Gastrocnemius medialis (tissue), 4 donors: ENCODE data around the gene TPCN1. TPM values are rescaled to one million over a fixed set of nuclear protein-coding genes. Genes with fewer than 3 reads are reported as not detected.
"Not testable (repeated sequence)": the region's sequence is repeated elsewhere in the genome, so short reads cannot be mapped to it uniquely, and the experiment has no call there.

Experiments
- ATAC-seq, 2 donors: fragments of 150-250 bp; one replicate each; pipeline ENCODE4 v1.9.1; 2016
- DNase-seq, 2 donors: peaks; one replicate each; pipeline ENCODE4 v3.0.0-alpha.2; 2019
- H3K27ac ChIP-seq, 4 donors: fragments of 200-600 bp; sonication (generic); 1 replicate in 1 of 4; 2 replicates in 3 of 4; pipeline ENCODE4 v1.5.1; 2016 to 2018; ENCODE audit warnings: mild to moderate bottlenecking in 2 of 4, moderate library complexity in 1 of 4
- H3K27me3 ChIP-seq, 3 donors: fragments of 200-600 bp; sonication (generic) in 2 of 3; 1 replicate in 1 of 3; 2 replicates in 2 of 3; pipeline versions ENCODE4 v1.5.1 to v1.6.0; 2016 to 2019; ENCODE audit warnings: mild to moderate bottlenecking in 1 of 3, moderate library complexity in 1 of 3
- H3K36me3 ChIP-seq, 2 donors: fragments of 200-600 bp; sonication (generic) in 1 of 2; one replicate each; pipeline ENCODE4 v1.5.1; 2017 to 2018
- H3K4me1 ChIP-seq, 2 donors: fragments of 200-600 bp; sonication (generic) in 1 of 2; one replicate each; pipeline ENCODE4 v1.5.1; 2016 to 2017; ENCODE audit warnings: mild to moderate bottlenecking in 2 of 2
- H3K4me3 ChIP-seq, 4 donors: fragments of 200-600 bp; sonication (generic) in 3 of 4; 1 replicate in 1 of 4; 2 replicates in 3 of 4; pipeline ENCODE4 v1.5.1; 2016 to 2019; ENCODE audit warnings: mild to moderate bottlenecking in 2 of 4
- H3K9me3 ChIP-seq, 3 donors: fragments of 200-600 bp; sonication (generic) in 2 of 3; 1 replicate in 1 of 3; 2 replicates in 2 of 3; pipeline ENCODE4 v1.5.1; 2016 to 2019
- CTCF ChIP-seq, 5 experiments: fragments of 450-650 bp in 3 of 5; fragments of 200-600 bp in 2 of 5; sonication (generic) in 2 of 5; IDR thresholded peaks in 4 of 5; conservative IDR thresholded peaks in 1 of 5; 1 replicate in 4 of 5; 2 replicates in 1 of 5; pipeline ENCODE4 v1.5.1; 2016 to 2019; ENCODE audit warnings: antibody characterized with exemption in 5 of 5, mild to moderate bottlenecking in 3 of 5, moderate library complexity in 3 of 5
- POLR2A ChIP-seq, 2 donors: fragments of 450-650 bp; IDR thresholded peaks; one replicate each; pipeline ENCODE4 v1.6.1; 2017; ENCODE audit warnings: antibody characterized with exemption in 2 of 2, mild to moderate bottlenecking in 2 of 2, moderate library complexity in 2 of 2
- in situ Hi-C, 4 donors: fragments of 200-750 bp; cut with MboI; loops; one replicate each; pipeline versions ENCODE4 v1.15.0 to v1.8.0; 2017; ENCODE audit warnings: low sequenced_read_pairs in 4 of 4
- intact Hi-C: fragments of 100-400 bp; cut with DNase I; formaldehyde crosslinking; loops from one replicate; pipeline ENCODE4 v1.15.1; 2023; ENCODE audit warnings: low total_unique reads
- total RNA-seq, 4 donors: library from RNA; depleted of rRNA; stranded (reverse); fragments of >200 nt; gene quantifications; one replicate each; pipeline versions ENCODE4 v1.1.0 to v1.2.3, GENCODE V29; 2016

The TPCN1 gene
- total RNA-seq, 4 donors from 2014 or later, result 21.4 to 27.0 (median 25.4) TPM

- no peak for TF ChIP-seq POLR2A (IDR thresholded peaks at IDR 0.05)
- TF ChIP-seq CTCF (IDR thresholded peaks at IDR 0.05 in 4 of 5, conservative IDR thresholded peaks at IDR 0.05 in 1 of 5), result no peak
- in situ Hi-C loops, result no loop called here
- no peaks in the 10 kb centered on the region for H3K9me3 ChIP-seq
- no peaks in the 10 kb centered on the region for H3K27me3 ChIP-seq
- peaks cover 14 to 15% of the 10 kb centered on the region in 2 donors for H3K4me1 ChIP-seq
- no peaks in the 10 kb centered on the region for H3K36me3 ChIP-seq
- no peak for DNase-seq
- H3K27ac ChIP-seq, result no peak overlapping the region
- ATAC-seq, result no peak
- intact Hi-C loops, result no loop called here
- no peak overlapping the region for H3K4me3 ChIP-seq
Observed at GRCh38 chr12:113202300-113203075, 18.8 kb upstream of the TPCN1 start.

GRCh38 chr12:113203852-113204760 is 17.2 kb upstream of the TPCN1 start:
- TF ChIP-seq CTCF (IDR thresholded peaks at IDR 0.05 in 4 of 5, conservative IDR thresholded peaks at IDR 0.05 in 1 of 5), result no peak
- no peak for TF ChIP-seq POLR2A (IDR thresholded peaks at IDR 0.05)
- no peak for ATAC-seq
- Histone ChIP-seq H3K27ac (peak overlapping the region; percentile 30 to 82 (median 68)), H3K4me3 (no peak overlapping the region), H3K4me1 (peaks cover 14 to 15% of the 10 kb centered on the region in 2 donors), H3K27me3 (no peaks in the 10 kb centered on the region), H3K9me3 (no peaks in the 10 kb centered on the region), H3K36me3 (no peaks in the 10 kb centered on the region)
- in situ Hi-C loops, result no loop called here
- intact Hi-C loops, result no loop called here
- no peak for DNase-seq

- H3K36me3 ChIP-seq, result no peaks in the 10 kb centered on the region
- in situ Hi-C loops (no loop called here), intact Hi-C loops (no loop called here)
- peak overlapping the region; percentile 30 to 82 (median 68) for H3K27ac ChIP-seq
- H3K4me1 ChIP-seq, result peaks cover 14 to 15% of the 10 kb centered on the region in 2 donors
- no peaks in the 10 kb centered on the region for H3K9me3 ChIP-seq
- H3K27me3 ChIP-seq, result no peaks in the 10 kb centered on the region
- no peak for TF ChIP-seq CTCF (IDR thresholded peaks at IDR 0.05 in 4 of 5, conservative IDR thresholded peaks at IDR 0.05 in 1 of 5)
- no peak for TF ChIP-seq POLR2A (IDR thresholded peaks at IDR 0.05)
- ATAC-seq (peak; percentile 76 to 87), DNase-seq (no peak)
- no peak overlapping the region for H3K4me3 ChIP-seq
Observed at GRCh38 chr12:113204804-113205203, 16.5 kb upstream of the TPCN1 start.

GRCh38 chr12:113206802-113207201 is 14.5 kb upstream of the TPCN1 start:
- H3K36me3 ChIP-seq, ATAC-seq, in situ Hi-C loops, DNase-seq, intact Hi-C loops, H3K27ac ChIP-seq, H3K9me3 ChIP-seq, H3K4me3 ChIP-seq, H3K27me3 ChIP-seq: not testable (repeated sequence)
- peaks cover 14 to 15% of the 10 kb centered on the region in 2 donors for H3K4me1 ChIP-seq

GRCh38 chr12:113207613-113208040 is 13.6 kb upstream of the TPCN1 start:
- H3K27me3 ChIP-seq, result no peaks in the 10 kb centered on the region
- DNase-seq (no peak), ATAC-seq (no peak)
- H3K27ac ChIP-seq, result peak overlapping the region in 1 of 4 donors; percentile 38
- no peaks in the 10 kb centered on the region for H3K9me3 ChIP-seq
- intact Hi-C loops, result no loop called here
- TF ChIP-seq POLR2A (IDR thresholded peaks at IDR 0.05) (no peak), CTCF (IDR thresholded peaks at IDR 0.05 in 4 of 5, conservative IDR thresholded peaks at IDR 0.05 in 1 of 5) (no peak)
- in situ Hi-C loops, result no loop called here
- no peak overlapping the region for H3K4me3 ChIP-seq
- H3K4me1 ChIP-seq, result peaks cover 14 to 15% of the 10 kb centered on the region in 2 donors
- H3K36me3 ChIP-seq, result no peaks in the 10 kb centered on the region
